GM23338 (cell line): ENCODE results near the gene USP43. TPM values are rescaled to one million over a fixed set of nuclear protein-coding genes. Genes with fewer than 3 reads are reported as not detected.

ENCODE experiments used
- ATAC-seq: fragments of 200-7000 bp; cut with Tn5 transposase; 3 replicates; pipeline ENCODE4 v1.9.1; 2020
- DNase-seq: peaks from one replicate; pipeline ENCODE4 v3.0.0-alpha.2; 2015; ENCODE audit warnings: low spot score
- H2AFZ ChIP-seq: fragments of 200-600 bp; sonication (generic); 2 replicates; pipeline ENCODE4 v1.8.0; 2016; ENCODE audit warnings: antibody characterized with exemption, mild to moderate bottlenecking, moderate library complexity
- H3F3A ChIP-seq: fragments of 200-600 bp; sonication (generic); replicated peaks from 2 replicates; pipeline ENCODE4 v1.8.0; 2017; ENCODE audit warnings: antibody characterized with exemption, mixed run types, low read depth
- H3K27ac ChIP-seq: fragments of 200-600 bp; sonication (generic); 2 replicates; pipeline ENCODE4 v1.6.1; 2016; ENCODE audit warnings: low read depth
- H3K27me3 ChIP-seq: fragments of 200-600 bp; sonication (generic); 2 replicates; pipeline ENCODE4 v1.8.0; 2016; ENCODE audit warnings: mild to moderate bottlenecking, mixed run types, moderate library complexity; ENCODE audit not compliant: insufficient read depth
- H3K36me3 ChIP-seq: fragments of 200-600 bp; sonication (generic); 2 replicates; pipeline ENCODE4 v1.8.0; 2016; ENCODE audit warnings: mild to moderate bottlenecking; ENCODE audit not compliant: insufficient read depth
- H3K4me1 ChIP-seq: fragments of 200-600 bp; sonication (generic); 2 replicates; pipeline ENCODE4 v1.8.0; 2016; ENCODE audit warnings: mild to moderate bottlenecking, moderate library complexity; ENCODE audit not compliant: insufficient read depth
- H3K4me2 ChIP-seq: fragments of 200-600 bp; sonication (generic); 2 replicates; pipeline ENCODE4 v1.7.1; 2017; ENCODE audit warnings: mixed run types
- H3K4me3 ChIP-seq: fragments of 200-600 bp; sonication (generic); 2 replicates; pipeline ENCODE4 v1.6.1; 2016; ENCODE audit warnings: mixed run types
- H3K79me2 ChIP-seq: fragments of 200-600 bp; sonication (generic); replicated peaks from 2 replicates; pipeline ENCODE4 v1.8.0; 2017; ENCODE audit warnings: mild to moderate bottlenecking; ENCODE audit not compliant: insufficient read depth
- H3K9me2 ChIP-seq: fragments of 200-600 bp; sonication (generic); 2 replicates; pipeline ENCODE4 v1.8.0; 2017; ENCODE audit not compliant: insufficient read depth
- H4K20me1 ChIP-seq: fragments of 200-600 bp; sonication (generic); replicated peaks from 2 replicates; pipeline ENCODE4 v1.8.0; 2017; ENCODE audit warnings: mild to moderate bottlenecking; ENCODE audit not compliant: insufficient read depth
- H3K27ac Mint-ChIP-seq: 2 replicates; pipeline ENCODE4 v1.8.0; 2020; ENCODE audit warnings: inconsistent platforms, mild to moderate bottlenecking, moderate library complexity, mixed read lengths
- H3K27me3 Mint-ChIP-seq: 3 replicates; pipeline ENCODE4 v1.8.0; 2022; ENCODE audit warnings: low read depth, mild to moderate bottlenecking, moderate library complexity, mixed read lengths, inconsistent platforms; ENCODE audit not compliant: insufficient read depth, poor library complexity
- H3K36me3 Mint-ChIP-seq: 3 replicates; pipeline ENCODE4 v1.8.0; 2021; ENCODE audit warnings: low read depth, mild to moderate bottlenecking, inconsistent platforms, moderate library complexity, mixed read lengths
- H3K4me1 Mint-ChIP-seq: 3 replicates; pipeline ENCODE4 v1.8.0; 2020; ENCODE audit warnings: mild to moderate bottlenecking, inconsistent platforms, mixed read lengths
- H3K4me3 Mint-ChIP-seq: 3 replicates; pipeline ENCODE4 v1.8.0; 2021; ENCODE audit warnings: moderate library complexity, mild to moderate bottlenecking, inconsistent platforms, mixed read lengths
- H3K9me3 Mint-ChIP-seq: 3 replicates; pipeline ENCODE4 v1.8.0; 2020; ENCODE audit warnings: moderate library complexity, mild to moderate bottlenecking, inconsistent platforms, mixed read lengths
- CREB1 ChIP-seq: fragments of 250-450 bp; sonication (Bioruptor Pico); IDR thresholded peaks from 2 replicates; pipeline ENCODE4 v1.5.0; 2020; ENCODE audit warnings: low read depth, mild to moderate bottlenecking, moderate library complexity
- EZH2 ChIP-seq: fragments of 200-600 bp; sonication (generic); IDR thresholded peaks from one replicate; pipeline ENCODE4 v1.8.0; 2017; ENCODE audit warnings: antibody characterized with exemption, mild to moderate bottlenecking, low read depth; ENCODE audit not compliant: unreplicated experiment
- EZH2phosphoT487 ChIP-seq: fragments of 200-600 bp; sonication (generic); IDR thresholded peaks from one replicate; pipeline ENCODE4 v1.8.1; 2018; ENCODE audit warnings: antibody characterized with exemption; ENCODE audit not compliant: unreplicated experiment
- JUNB ChIP-seq: IDR thresholded peaks from one replicate; pipeline ENCODE4 v1.6.1; 2016; ENCODE audit warnings: antibody characterized with exemption; ENCODE audit not compliant: unreplicated experiment
- NANOG ChIP-seq: IDR thresholded peaks from 2 replicates; pipeline ENCODE4 v1.6.1; 2016; ENCODE audit warnings: antibody characterized with exemption, borderline replicate concordance
- POLR2AphosphoS5 ChIP-seq: IDR thresholded peaks from 2 replicates; pipeline ENCODE4 v1.6.1; 2016; ENCODE audit warnings: antibody characterized with exemption, low read depth
- STAT1 ChIP-seq: IDR thresholded peaks from one replicate; pipeline ENCODE4 v1.6.1; 2016; ENCODE audit warnings: antibody characterized with exemption; ENCODE audit not compliant: unreplicated experiment
- ZNF114 ChIP-seq: fragments of 250-450 bp; sonication (Bioruptor Pico); IDR thresholded peaks from 2 replicates; pipeline ENCODE4 v1.5.0; 2020; ENCODE audit warnings: mild to moderate bottlenecking, moderate library complexity
- ZNF331 ChIP-seq: fragments of 250-450 bp; sonication (Bioruptor Pico); IDR thresholded peaks from 2 replicates; pipeline ENCODE4 v1.5.0; 2020; ENCODE audit warnings: low read depth, mild to moderate bottlenecking, moderate library complexity
- polyA plus RNA-seq: library from polyadenylated mRNA; unstranded; fragments of >200 nt; fragmentation: Nextera tagmentation; extraction: Ambion mirVana; gene quantifications from 2 replicates; pipeline ENCODE4 v1.2.1, GENCODE V29; 2016
- total RNA-seq: library from RNA; depleted of rRNA; stranded (reverse); fragments of >200 nt; shearing (Covaris generic); gene quantifications from 2 replicates; pipeline ENCODE4 v1.2.3, GENCODE V29; 2014
- TF ChIP-seq, protein P1 (sequence below), 2 experiments: fragments of 200-600 bp in 1 of 2; sonication (generic) in 1 of 2; conservative IDR thresholded peaks; 2 replicates each; pipeline versions ENCODE4 v1.5.1 to v1.6.1; 2016 to 2017; ENCODE audit warnings: antibody characterized with exemption in 2 of 2, low read depth in 2 of 2, mild to moderate bottlenecking in 2 of 2, moderate library complexity in 1 of 2
- TF ChIP-seq, protein P2 (sequence below): IDR thresholded peaks from one replicate; pipeline ENCODE4 v1.6.1; 2018; ENCODE audit warnings: antibody characterized with exemption; ENCODE audit not compliant: unreplicated experiment
- TF ChIP-seq, protein P3 (sequence below): fragments of 250-450 bp; sonication (Bioruptor Pico); IDR thresholded peaks from 2 replicates; pipeline ENCODE4 v1.5.0; 2020; ENCODE audit warnings: mild to moderate bottlenecking, moderate library complexity
- TF ChIP-seq, protein P4 (sequence below): IDR thresholded peaks from 2 replicates; pipeline ENCODE4 v1.6.1; 2016; ENCODE audit warnings: antibody characterized with exemption

Gene USP43
- total and polyA plus RNA-seq, 2 experiments from 2014 or later = 5.7 to 12.5 TPM

DNA sequence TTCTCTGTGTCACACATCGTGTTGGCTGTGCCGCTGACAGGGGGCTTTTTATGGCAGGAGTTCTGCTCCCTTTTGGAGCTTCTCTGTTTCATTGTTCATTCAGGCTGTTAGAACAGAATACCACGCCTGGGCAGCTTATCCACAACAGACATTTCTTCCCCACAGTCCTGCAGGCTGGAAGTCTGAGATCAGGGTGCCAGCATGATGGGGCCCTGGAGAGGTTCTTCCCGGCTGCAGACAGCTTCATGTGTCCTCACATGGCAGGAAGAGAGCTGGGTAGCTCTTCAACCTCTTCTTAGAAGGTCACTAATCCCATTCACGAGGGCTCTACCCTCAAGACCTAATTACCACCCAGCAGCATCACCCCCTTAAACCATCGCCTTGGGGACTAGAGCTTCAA lies 81.0 kb downstream of the USP43 start:
- H3K4me1 ChIP-seq = no peaks in the 10 kb centered on the region
- no peak overlapping the region for H2AFZ ChIP-seq
- Mint-ChIP-seq H3K4me3 (no peak overlapping the region), H3K27me3 (peaks cover 7% of the 10 kb centered on the region), H3K4me1 (0 out of 3 replicates have a peak, but pooled peaks cover 3% of the 10 kb centered on the region), H3K27ac (no peak overlapping the region), H3K36me3 (peaks cover 8% of the 10 kb centered on the region; the same call in 2 of the 3 replicates), H3K9me3 (peaks cover 6% of the 10 kb centered on the region; the same call in 2 of the 3 replicates)
- H3K36me3 ChIP-seq = no peaks in the 10 kb centered on the region
- H3K9me2 ChIP-seq = no peaks in the 10 kb centered on the region
- H4K20me1 ChIP-seq = no peaks in the 10 kb centered on the region
- no peak overlapping the region for H3K4me2 ChIP-seq
- TF ChIP-seq EZH2 (no peak), ZNF331 (CRISPR knock-in tag) (no peak), ZNF114 (CRISPR knock-in tag) (no peak), EZH2phosphoT487 (no peak), NANOG (no peak), CREB1 (CRISPR knock-in tag) (no peak), POLR2AphosphoS5 (no peak), JUNB (no peak), STAT1 (no peak)
- TF ChIP-seq, protein P1, sequence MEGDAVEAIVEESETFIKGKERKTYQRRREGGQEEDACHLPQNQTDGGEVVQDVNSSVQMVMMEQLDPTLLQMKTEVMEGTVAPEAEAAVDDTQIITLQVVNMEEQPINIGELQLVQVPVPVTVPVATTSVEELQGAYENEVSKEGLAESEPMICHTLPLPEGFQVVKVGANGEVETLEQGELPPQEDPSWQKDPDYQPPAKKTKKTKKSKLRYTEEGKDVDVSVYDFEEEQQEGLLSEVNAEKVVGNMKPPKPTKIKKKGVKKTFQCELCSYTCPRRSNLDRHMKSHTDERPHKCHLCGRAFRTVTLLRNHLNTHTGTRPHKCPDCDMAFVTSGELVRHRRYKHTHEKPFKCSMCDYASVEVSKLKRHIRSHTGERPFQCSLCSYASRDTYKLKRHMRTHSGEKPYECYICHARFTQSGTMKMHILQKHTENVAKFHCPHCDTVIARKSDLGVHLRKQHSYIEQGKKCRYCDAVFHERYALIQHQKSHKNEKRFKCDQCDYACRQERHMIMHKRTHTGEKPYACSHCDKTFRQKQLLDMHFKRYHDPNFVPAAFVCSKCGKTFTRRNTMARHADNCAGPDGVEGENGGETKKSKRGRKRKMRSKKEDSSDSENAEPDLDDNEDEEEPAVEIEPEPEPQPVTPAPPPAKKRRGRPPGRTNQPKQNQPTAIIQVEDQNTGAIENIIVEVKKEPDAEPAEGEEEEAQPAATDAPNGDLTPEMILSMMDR (conservative IDR thresholded peaks at IDR 0.05; ENCODE audit: low read depth in 2 of 2) = no peak
- TF ChIP-seq, protein P2, sequence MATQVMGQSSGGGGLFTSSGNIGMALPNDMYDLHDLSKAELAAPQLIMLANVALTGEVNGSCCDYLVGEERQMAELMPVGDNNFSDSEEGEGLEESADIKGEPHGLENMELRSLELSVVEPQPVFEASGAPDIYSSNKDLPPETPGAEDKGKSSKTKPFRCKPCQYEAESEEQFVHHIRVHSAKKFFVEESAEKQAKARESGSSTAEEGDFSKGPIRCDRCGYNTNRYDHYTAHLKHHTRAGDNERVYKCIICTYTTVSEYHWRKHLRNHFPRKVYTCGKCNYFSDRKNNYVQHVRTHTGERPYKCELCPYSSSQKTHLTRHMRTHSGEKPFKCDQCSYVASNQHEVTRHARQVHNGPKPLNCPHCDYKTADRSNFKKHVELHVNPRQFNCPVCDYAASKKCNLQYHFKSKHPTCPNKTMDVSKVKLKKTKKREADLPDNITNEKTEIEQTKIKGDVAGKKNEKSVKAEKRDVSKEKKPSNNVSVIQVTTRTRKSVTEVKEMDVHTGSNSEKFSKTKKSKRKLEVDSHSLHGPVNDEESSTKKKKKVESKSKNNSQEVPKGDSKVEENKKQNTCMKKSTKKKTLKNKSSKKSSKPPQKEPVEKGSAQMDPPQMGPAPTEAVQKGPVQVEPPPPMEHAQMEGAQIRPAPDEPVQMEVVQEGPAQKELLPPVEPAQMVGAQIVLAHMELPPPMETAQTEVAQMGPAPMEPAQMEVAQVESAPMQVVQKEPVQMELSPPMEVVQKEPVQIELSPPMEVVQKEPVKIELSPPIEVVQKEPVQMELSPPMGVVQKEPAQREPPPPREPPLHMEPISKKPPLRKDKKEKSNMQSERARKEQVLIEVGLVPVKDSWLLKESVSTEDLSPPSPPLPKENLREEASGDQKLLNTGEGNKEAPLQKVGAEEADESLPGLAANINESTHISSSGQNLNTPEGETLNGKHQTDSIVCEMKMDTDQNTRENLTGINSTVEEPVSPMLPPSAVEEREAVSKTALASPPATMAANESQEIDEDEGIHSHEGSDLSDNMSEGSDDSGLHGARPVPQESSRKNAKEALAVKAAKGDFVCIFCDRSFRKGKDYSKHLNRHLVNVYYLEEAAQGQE = no peak
- TF ChIP-seq, protein P3, sequence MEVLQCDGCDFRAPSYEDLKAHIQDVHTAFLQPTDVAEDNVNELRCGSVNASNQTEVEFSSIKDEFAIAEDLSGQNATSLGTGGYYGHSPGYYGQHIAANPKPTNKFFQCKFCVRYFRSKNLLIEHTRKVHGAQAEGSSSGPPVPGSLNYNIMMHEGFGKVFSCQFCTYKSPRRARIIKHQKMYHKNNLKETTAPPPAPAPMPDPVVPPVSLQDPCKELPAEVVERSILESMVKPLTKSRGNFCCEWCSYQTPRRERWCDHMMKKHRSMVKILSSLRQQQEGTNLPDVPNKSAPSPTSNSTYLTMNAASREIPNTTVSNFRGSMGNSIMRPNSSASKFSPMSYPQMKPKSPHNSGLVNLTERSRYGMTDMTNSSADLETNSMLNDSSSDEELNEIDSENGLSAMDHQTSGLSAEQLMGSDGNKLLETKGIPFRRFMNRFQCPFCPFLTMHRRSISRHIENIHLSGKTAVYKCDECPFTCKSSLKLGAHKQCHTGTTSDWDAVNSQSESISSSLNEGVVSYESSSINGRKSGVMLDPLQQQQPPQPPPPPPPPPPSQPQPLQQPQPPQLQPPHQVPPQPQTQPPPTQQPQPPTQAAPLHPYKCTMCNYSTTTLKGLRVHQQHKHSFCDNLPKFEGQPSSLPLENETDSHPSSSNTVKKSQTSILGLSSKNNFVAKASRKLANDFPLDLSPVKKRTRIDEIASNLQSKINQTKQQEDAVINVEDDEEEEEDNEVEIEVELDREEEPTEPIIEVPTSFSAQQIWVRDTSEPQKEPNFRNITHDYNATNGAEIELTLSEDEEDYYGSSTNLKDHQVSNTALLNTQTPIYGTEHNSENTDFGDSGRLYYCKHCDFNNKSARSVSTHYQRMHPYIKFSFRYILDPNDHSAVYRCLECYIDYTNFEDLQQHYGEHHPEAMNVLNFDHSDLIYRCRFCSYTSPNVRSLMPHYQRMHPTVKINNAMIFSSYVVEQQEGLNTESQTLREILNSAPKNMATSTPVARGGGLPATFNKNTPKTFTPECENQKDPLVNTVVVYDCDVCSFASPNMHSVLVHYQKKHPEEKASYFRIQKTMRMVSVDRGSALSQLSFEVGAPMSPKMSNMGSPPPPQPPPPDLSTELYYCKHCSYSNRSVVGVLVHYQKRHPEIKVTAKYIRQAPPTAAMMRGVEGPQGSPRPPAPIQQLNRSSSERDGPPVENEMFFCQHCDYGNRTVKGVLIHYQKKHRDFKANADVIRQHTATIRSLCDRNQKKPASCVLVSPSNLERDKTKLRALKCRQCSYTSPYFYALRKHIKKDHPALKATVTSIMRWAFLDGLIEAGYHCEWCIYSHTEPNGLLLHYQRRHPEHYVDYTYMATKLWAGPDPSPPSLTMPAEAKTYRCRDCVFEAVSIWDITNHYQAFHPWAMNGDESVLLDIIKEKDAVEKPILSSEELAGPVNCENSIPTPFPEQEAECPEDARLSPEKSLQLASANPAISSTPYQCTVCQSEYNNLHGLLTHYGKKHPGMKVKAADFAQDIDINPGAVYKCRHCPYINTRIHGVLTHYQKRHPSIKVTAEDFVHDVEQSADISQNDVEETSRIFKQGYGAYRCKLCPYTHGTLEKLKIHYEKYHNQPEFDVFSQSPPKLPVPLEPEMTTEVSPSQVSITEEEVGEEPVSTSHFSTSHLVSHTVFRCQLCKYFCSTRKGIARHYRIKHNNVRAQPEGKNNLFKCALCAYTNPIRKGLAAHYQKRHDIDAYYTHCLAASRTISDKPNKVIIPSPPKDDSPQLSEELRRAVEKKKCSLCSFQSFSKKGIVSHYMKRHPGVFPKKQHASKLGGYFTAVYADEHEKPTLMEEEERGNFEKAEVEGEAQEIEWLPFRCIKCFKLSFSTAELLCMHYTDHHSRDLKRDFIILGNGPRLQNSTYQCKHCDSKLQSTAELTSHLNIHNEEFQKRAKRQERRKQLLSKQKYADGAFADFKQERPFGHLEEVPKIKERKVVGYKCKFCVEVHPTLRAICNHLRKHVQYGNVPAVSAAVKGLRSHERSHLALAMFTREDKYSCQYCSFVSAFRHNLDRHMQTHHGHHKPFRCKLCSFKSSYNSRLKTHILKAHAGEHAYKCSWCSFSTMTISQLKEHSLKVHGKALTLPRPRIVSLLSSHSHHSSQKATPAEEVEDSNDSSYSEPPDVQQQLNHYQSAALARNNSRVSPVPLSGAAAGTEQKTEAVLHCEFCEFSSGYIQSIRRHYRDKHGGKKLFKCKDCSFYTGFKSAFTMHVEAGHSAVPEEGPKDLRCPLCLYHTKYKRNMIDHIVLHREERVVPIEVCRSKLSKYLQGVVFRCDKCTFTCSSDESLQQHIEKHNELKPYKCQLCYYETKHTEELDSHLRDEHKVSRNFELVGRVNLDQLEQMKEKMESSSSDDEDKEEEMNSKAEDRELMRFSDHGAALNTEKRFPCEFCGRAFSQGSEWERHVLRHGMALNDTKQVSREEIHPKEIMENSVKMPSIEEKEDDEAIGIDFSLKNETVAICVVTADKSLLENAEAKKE (CRISPR knock-in tag) = no peak
- TF ChIP-seq, protein P4, sequence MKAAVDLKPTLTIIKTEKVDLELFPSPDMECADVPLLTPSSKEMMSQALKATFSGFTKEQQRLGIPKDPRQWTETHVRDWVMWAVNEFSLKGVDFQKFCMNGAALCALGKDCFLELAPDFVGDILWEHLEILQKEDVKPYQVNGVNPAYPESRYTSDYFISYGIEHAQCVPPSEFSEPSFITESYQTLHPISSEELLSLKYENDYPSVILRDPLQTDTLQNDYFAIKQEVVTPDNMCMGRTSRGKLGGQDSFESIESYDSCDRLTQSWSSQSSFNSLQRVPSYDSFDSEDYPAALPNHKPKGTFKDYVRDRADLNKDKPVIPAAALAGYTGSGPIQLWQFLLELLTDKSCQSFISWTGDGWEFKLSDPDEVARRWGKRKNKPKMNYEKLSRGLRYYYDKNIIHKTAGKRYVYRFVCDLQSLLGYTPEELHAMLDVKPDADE = no peak
- H3K27me3 ChIP-seq = no peaks in the 10 kb centered on the region
- no peaks in the 10 kb centered on the region for H3K79me2 ChIP-seq
- no peaks in the 10 kb centered on the region for H3F3A ChIP-seq
- H3K27ac ChIP-seq = no peak overlapping the region
- no peak overlapping the region for H3K4me3 ChIP-seq
- ATAC-seq (no peak), DNase-seq (no peak)
